SK-N-SH (cell line): ENCODE results near the gene DGKD. TPM values are rescaled to one million over a fixed set of nuclear protein-coding genes. Genes with fewer than 3 reads are reported as not detected.

Experiments
- CTCF ChIA-PET: fragments of 300-600, 350-600 bp; formaldehyde crosslinking; extraction: SDS; loops from one replicate; lab custom pipeline; 2021; lab: Yijun Ruan, JAX
- POLR2A ChIA-PET: fragments of 350-600 bp; sonication (Branson Sonifier 250); formaldehyde crosslinking; extraction: SDS; loops from one replicate; lab custom pipeline; 2020; ENCODE audit warnings: antibody characterized with exemption, inconsistent platforms; lab: Yijun Ruan, JAX
- DNase-seq: peaks from one replicate; pipeline ENCODE4 v3.0.0; 2012
- H2AFZ ChIP-seq: fragments of 200-600 bp; sonication (generic); 2 replicates; pipeline ENCODE4 v1.8.1; 2016; ENCODE audit warnings: antibody characterized with exemption, mild to moderate bottlenecking, low read depth
- H3F3A ChIP-seq: fragments of 200-600 bp; sonication (generic); replicated peaks from 2 replicates; pipeline ENCODE3; 2016; ENCODE audit warnings: antibody characterized with exemption, mild to moderate bottlenecking; ENCODE audit not compliant: insufficient read depth
- H3K27ac ChIP-seq, 2 experiments: fragments of 200-500 bp in 1 of 2; fragments of 200-600 bp in 1 of 2; sonication (Bioruptor generic) in 1 of 2; sonication (generic), shearing (Covaris generic) in 1 of 2; 2 replicates each; pipeline versions ENCODE4 v1.5.1 to v1.6.1; 2014 to 2016; ENCODE audit warnings: low read depth in 2 of 2, inconsistent platforms in 1 of 2, low read length in 1 of 2, mild to moderate bottlenecking in 1 of 2, mixed read lengths in 1 of 2
- H3K27me3 ChIP-seq: fragments of 200-600 bp; sonication (generic), shearing (Covaris generic); 2 replicates; pipeline ENCODE4 v1.6.1; 2016; ENCODE audit warnings: mixed run types; ENCODE audit not compliant: insufficient read depth
- H3K36me3 ChIP-seq, 2 experiments: fragments of 200-500 bp in 1 of 2; fragments of 200-600 bp in 1 of 2; sonication (Bioruptor generic) in 1 of 2; sonication (generic) in 1 of 2; replicated peaks in 1 of 2; 2 replicates each; pipeline versions ENCODE3 to v1.5.1; 2014 to 2016; ENCODE audit warnings: low read length in 1 of 2, mild to moderate bottlenecking in 1 of 2; ENCODE audit not compliant: insufficient read depth in 2 of 2, control insufficient read depth in 1 of 2
- H3K4me1 ChIP-seq, 2 experiments: fragments of 200-500 bp in 1 of 2; fragments of 200-600 bp in 1 of 2; sonication (Bioruptor generic) in 1 of 2; sonication (generic), shearing (Covaris generic) in 1 of 2; 2 replicates each; pipeline versions ENCODE4 v1.5.1 to v1.6.1; 2014 to 2016; ENCODE audit warnings: low read depth in 1 of 2, low read length in 1 of 2, mixed run types in 1 of 2; ENCODE audit not compliant: insufficient read depth in 2 of 2, control insufficient read depth in 1 of 2
- H3K4me2 ChIP-seq: fragments of 200-600 bp; sonication (generic), shearing (Covaris generic); 2 replicates; pipeline ENCODE4 v1.6.1; 2017; ENCODE audit warnings: mixed run types
- H3K4me3 ChIP-seq, 2 experiments: fragments of 200-500 bp in 1 of 2; fragments of 200-600 bp in 1 of 2; sonication (Bioruptor generic) in 1 of 2; sonication (generic), shearing (Covaris generic) in 1 of 2; 2 replicates each; pipeline versions ENCODE4 v1.5.1 to v1.8.1; 2014 to 2016; ENCODE audit warnings: low read depth in 2 of 2, inconsistent platforms in 1 of 2, low read length in 1 of 2, mild to moderate bottlenecking in 1 of 2, mixed read lengths in 1 of 2, moderate library complexity in 1 of 2
- H3K79me2 ChIP-seq: fragments of 200-600 bp; sonication (generic); 2 replicates; pipeline ENCODE4 v1.8.1; 2017; ENCODE audit warnings: mild to moderate bottlenecking; ENCODE audit not compliant: insufficient read depth
- H3K9ac ChIP-seq: fragments of 200-600 bp; sonication (generic); 2 replicates; pipeline ENCODE4 v1.6.1; 2017; ENCODE audit warnings: mixed run types
- H3K9me2 ChIP-seq: fragments of 200-600 bp; sonication (generic); 2 replicates; pipeline ENCODE4 v1.6.1; 2017; ENCODE audit warnings: mixed run types
- H3K9me3 ChIP-seq: fragments of 200-600 bp; sonication (generic); 2 replicates; pipeline ENCODE4 v1.6.1; 2017; ENCODE audit warnings: mixed run types, mild to moderate bottlenecking, moderate library complexity
- H4K20me1 ChIP-seq: fragments of 200-600 bp; sonication (generic); 2 replicates; pipeline ENCODE4 v1.6.1; 2017; ENCODE audit warnings: mild to moderate bottlenecking, mixed run types; ENCODE audit not compliant: insufficient read depth
- CHD2 ChIP-seq: fragments of 150-350 bp; IDR thresholded peaks from 2 replicates; pipeline ENCODE4 v1.6.1; 2018; ENCODE audit warnings: low read length; ENCODE audit not compliant: partially characterized antibody
- CTCF ChIP-seq: fragments of 200-600 bp; sonication (generic); IDR thresholded peaks from 2 replicates; pipeline ENCODE4 v1.6.1; 2017; ENCODE audit warnings: antibody characterized with exemption, mild to moderate bottlenecking, moderate library complexity
- ELF1 ChIP-seq: IDR thresholded peaks from 2 replicates; pipeline ENCODE4 v1.4.0; 2012
- EP300 ChIP-seq, 2 experiments: IDR thresholded peaks; 2 replicates each; pipeline versions ENCODE4 v1.4.0 to v1.6.1; 2012; ENCODE audit warnings: borderline replicate concordance in 1 of 2, low read depth in 1 of 2, low read length in 1 of 2
- FOSL2 ChIP-seq: IDR thresholded peaks from 2 replicates; pipeline ENCODE4 v1.4.0; 2012; ENCODE audit warnings: low read depth, mild to moderate bottlenecking, moderate library complexity, borderline replicate concordance
- FOXJ3 ChIP-seq: sonication (generic); formaldehyde crosslinking; IDR thresholded peaks from 2 replicates; pipeline ENCODE4 v1.5.1; 2020; ENCODE audit warnings: mild to moderate bottlenecking, missing genetic modification reagents
- GATA2 ChIP-seq: sonication (generic); formaldehyde crosslinking; IDR thresholded peaks from 2 replicates; pipeline ENCODE4 v1.5.0; 2020; ENCODE audit warnings: mild to moderate bottlenecking, missing genetic modification reagents
- MAX ChIP-seq: IDR thresholded peaks from 2 replicates; pipeline ENCODE4 v1.4.0; 2012; ENCODE audit warnings: low read depth
- MEF2A ChIP-seq: IDR thresholded peaks from 2 replicates; pipeline ENCODE4 v1.4.0; 2012; ENCODE audit warnings: low read depth, borderline replicate concordance
- PBX3 ChIP-seq: IDR thresholded peaks from 2 replicates; pipeline ENCODE4; 2012
- RAD21 ChIP-seq: IDR thresholded peaks from 2 replicates; pipeline ENCODE4 v1.6.1; 2012; ENCODE audit warnings: mild to moderate bottlenecking, low read length
- RFX5 ChIP-seq: IDR thresholded peaks from 2 replicates; pipeline ENCODE4 v1.6.1; 2012; ENCODE audit warnings: mild to moderate bottlenecking, improper control_type of control experiment, low read length
- RXRA ChIP-seq: IDR thresholded peaks from 2 replicates; pipeline ENCODE4 v1.4.0; 2012; ENCODE audit warnings: low read depth, mild to moderate bottlenecking, borderline replicate concordance
- SIN3A ChIP-seq: IDR thresholded peaks from 2 replicates; pipeline ENCODE4 v1.6.1; 2012; ENCODE audit warnings: low read depth, mild to moderate bottlenecking, low read length, moderate library complexity, borderline replicate concordance
- SMC3 ChIP-seq: IDR thresholded peaks from 2 replicates; pipeline ENCODE4 v1.6.1; 2012; ENCODE audit warnings: low read depth, low read length, improper control_type of control experiment
- TEAD4 ChIP-seq: IDR thresholded peaks from 2 replicates; pipeline ENCODE4 v1.4.0; 2012; ENCODE audit warnings: mild to moderate bottlenecking, borderline replicate concordance; ENCODE audit not compliant: insufficient read depth
- USF1 ChIP-seq: IDR thresholded peaks from 2 replicates; pipeline ENCODE4 v1.4.0; 2012; ENCODE audit warnings: low read depth, borderline replicate concordance
- YY1 ChIP-seq: IDR thresholded peaks from 2 replicates; pipeline ENCODE4 v1.4.0; 2012; ENCODE audit warnings: low read depth, mild to moderate bottlenecking
- WGBS: methylation state at CpG from one replicate; pipeline ENCODE4 v1.1.6; 2017; ENCODE audit warnings: low lambda C conversion rate; 5-methylcytosine and 5-hydroxymethylcytosine counted together
- polyA plus RNA-seq, 3 experiments: library from polyadenylated mRNA; depleted of rRNA; stranded (reverse); fragments of >200 nt; gene quantifications; 2 replicates each; pipeline ENCODE4 v1.2.3, GENCODE V29; 2012
- TF ChIP-seq, protein P1 (sequence below): IDR thresholded peaks from 2 replicates; pipeline ENCODE4 v1.6.1; 2012; ENCODE audit warnings: mild to moderate bottlenecking, low read depth, low read length, moderate library complexity

DGKD gene
- polyA plus RNA-seq, 1 of the 3 experiments (the other 2 are of a cell fraction): 21.7 TPM

DNA sequence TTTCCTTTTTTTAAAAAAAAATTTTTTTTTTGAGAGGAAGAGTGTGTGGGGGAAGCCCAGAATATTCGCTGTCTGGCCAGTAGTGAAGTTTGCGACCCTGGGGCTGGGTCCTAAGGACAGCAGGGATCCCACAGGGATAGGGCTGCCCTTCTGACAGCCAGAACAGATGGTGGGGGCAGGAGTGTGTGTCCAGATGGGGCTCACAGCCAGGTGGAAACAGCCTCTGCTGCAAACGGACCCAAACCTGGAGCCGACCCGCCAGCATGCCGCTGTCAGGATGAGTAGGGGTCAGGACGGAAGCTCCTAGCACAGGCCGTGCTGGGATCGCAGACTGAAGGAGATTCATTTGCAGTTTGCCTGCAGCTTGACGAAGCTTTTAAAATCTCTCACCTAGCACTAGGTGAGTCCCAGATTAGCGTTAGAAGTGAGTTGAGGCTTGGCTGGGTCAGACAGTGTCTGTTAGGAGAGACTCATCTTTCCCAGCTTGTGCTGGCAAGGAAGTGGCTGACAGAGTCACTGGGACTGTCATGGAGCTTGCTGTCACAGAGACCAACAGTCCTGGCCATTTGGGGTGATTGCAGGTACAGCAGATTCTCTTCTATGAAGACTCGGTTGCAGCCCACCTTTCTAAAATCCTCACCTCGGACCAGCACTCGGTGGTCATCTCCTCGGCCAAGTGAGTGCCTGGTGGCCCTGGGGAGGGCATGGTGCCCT, 93.4 kb downstream of the DGKD start:
- ChIA-PET CTCF (interaction anchor here (0.7 to 2.7 kb wide), 8 partner anchors 10 to 470 kb away, joined by 3 to 19 read pairs (median 6); partner anchors contain the start of genes DGKD and TRPM8), POLR2A (no interaction called here)
- H3K9me3 ChIP-seq: no peaks in the 10 kb centered on the region
- H3K27me3 ChIP-seq: no peaks in the 10 kb centered on the region
- H3K36me3 ChIP-seq: peaks cover 8 to 49% of the 10 kb centered on the region in 2 experiments
- WGBS: 97% methylated on average over 8 of the region's 15 CpGs
- H3K4me3 ChIP-seq: no peak overlapping the region
- no peaks in the 10 kb centered on the region for H4K20me1 ChIP-seq
- no peak for DNase-seq
- no peak overlapping the region for H3K4me2 ChIP-seq
- no peak for TF ChIP-seq ELF1
- TF ChIP-seq EP300 (IDR thresholded peaks at IDR 0.05; ENCODE audit: borderline replicate concordance in 1 of 2, low read depth in 1 of 2, low read length in 1 of 2): no peak
- no peak for TF ChIP-seq CHD2
- no peak for TF ChIP-seq TEAD4
- TF ChIP-seq RAD21: no peak
- TF ChIP-seq USF1: no peak
- no peaks in the 10 kb centered on the region for H3K9me2 ChIP-seq
- no peak overlapping the region for H3K9ac ChIP-seq
- peaks cover 5% of the 10 kb centered on the region; the same call in 1 of the 2 replicates for H3K79me2 ChIP-seq
- no peaks in the 10 kb centered on the region for H3K4me1 ChIP-seq
- no peak overlapping the region for H3K27ac ChIP-seq
- H2AFZ ChIP-seq: no peak overlapping the region
- no peaks in the 10 kb centered on the region for H3F3A ChIP-seq

DNA sequence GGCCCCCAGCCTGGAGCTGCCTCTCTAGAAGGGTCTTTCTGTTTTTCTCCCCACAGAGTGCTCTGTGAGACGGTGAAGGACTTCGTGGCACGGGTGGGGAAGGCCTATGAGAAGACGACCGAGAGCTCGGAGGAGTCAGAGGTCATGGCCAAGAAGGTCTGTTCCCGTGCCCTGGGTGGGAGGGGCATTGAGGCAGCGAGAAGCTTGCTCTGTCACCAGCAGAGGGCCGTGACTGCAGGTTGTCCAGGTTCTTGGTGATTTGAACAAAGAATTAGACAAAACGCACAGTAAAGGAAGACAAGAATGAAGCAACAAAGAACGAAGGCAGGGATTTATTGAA, 93.9 kb downstream of the DGKD start:
- H3K36me3 ChIP-seq: peaks cover 8 to 46% of the 10 kb centered on the region in 2 experiments
- no peaks in the 10 kb centered on the region for H3K27me3 ChIP-seq
- H3K4me3 ChIP-seq: no peak overlapping the region
- no peak for DNase-seq
- 92% methylated on average over 11 of the region's 11 CpGs for WGBS
- POLR2A ChIA-PET: no interaction called here
- no peak overlapping the region for H3K27ac ChIP-seq
- H3K9ac ChIP-seq: no peak overlapping the region
- H3F3A ChIP-seq: no peaks in the 10 kb centered on the region
- CTCF ChIA-PET: interaction anchor here (0.7 to 2.7 kb wide), 10 partner anchors 11 to 469 kb away, joined by 3 to 19 read pairs (median 4); partner anchors contain the start of genes DGKD and TRPM8
- no peaks in the 10 kb centered on the region for H3K9me3 ChIP-seq
- H3K4me1 ChIP-seq: no peaks in the 10 kb centered on the region
- H3K9me2 ChIP-seq: no peaks in the 10 kb centered on the region
- no peak overlapping the region for H2AFZ ChIP-seq
- no peaks in the 10 kb centered on the region for H4K20me1 ChIP-seq
- H3K79me2 ChIP-seq: peaks cover 5% of the 10 kb centered on the region; the same call in 1 of the 2 replicates
- H3K4me2 ChIP-seq: no peak overlapping the region
- TF ChIP-seq YY1 (no peak), GATA2 (CRISPR knock-in tag) (no peak), FOSL2 (no peak), RFX5 (no peak), USF1 (no peak), MEF2A (no peak), MAX (no peak), FOXJ3 (CRISPR knock-in tag) (no peak), SMC3 (peak; percentile 21), PBX3 (no peak), CTCF (peak; percentile 46), RXRA (no peak), SIN3A (no peak)
- TF ChIP-seq, protein P1, sequence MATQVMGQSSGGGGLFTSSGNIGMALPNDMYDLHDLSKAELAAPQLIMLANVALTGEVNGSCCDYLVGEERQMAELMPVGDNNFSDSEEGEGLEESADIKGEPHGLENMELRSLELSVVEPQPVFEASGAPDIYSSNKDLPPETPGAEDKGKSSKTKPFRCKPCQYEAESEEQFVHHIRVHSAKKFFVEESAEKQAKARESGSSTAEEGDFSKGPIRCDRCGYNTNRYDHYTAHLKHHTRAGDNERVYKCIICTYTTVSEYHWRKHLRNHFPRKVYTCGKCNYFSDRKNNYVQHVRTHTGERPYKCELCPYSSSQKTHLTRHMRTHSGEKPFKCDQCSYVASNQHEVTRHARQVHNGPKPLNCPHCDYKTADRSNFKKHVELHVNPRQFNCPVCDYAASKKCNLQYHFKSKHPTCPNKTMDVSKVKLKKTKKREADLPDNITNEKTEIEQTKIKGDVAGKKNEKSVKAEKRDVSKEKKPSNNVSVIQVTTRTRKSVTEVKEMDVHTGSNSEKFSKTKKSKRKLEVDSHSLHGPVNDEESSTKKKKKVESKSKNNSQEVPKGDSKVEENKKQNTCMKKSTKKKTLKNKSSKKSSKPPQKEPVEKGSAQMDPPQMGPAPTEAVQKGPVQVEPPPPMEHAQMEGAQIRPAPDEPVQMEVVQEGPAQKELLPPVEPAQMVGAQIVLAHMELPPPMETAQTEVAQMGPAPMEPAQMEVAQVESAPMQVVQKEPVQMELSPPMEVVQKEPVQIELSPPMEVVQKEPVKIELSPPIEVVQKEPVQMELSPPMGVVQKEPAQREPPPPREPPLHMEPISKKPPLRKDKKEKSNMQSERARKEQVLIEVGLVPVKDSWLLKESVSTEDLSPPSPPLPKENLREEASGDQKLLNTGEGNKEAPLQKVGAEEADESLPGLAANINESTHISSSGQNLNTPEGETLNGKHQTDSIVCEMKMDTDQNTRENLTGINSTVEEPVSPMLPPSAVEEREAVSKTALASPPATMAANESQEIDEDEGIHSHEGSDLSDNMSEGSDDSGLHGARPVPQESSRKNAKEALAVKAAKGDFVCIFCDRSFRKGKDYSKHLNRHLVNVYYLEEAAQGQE: no peak
